GM18907 (cell line): ENCODE data around the gene SHROOM2.

Experiments used
- ATAC-seq: cut with Tn5 transposase; IDR thresholded peaks from one replicate; pipeline ENCODE4 v1.9.1; 2021; ENCODE audit warnings: mild to moderate bottlenecking, moderate library complexity; ENCODE audit not compliant: unreplicated experiment

The SHROOM2 gene

DNA sequence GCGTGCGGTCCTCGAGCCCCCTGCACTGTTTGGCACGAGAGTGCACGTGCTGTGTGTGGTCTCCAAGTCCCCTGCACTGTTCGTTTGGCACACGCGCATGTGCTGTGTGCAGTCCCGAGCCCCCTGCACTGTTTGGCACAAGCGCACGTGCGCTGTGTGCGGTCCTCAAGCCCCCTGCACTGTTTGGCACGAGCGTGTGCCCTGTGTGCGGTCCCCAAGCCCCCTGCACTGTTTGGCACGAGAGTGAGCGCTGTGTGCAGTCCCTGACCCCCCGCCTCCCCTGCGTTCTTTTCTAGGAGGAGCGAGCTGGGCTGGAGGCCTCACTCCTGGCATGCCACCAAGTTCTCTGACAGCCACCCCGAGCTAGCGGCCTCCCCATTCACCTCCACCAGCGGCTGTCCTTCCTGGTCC lies 104.5 kb downstream of the SHROOM2 start:
- no peak for ATAC-seq

DNA sequence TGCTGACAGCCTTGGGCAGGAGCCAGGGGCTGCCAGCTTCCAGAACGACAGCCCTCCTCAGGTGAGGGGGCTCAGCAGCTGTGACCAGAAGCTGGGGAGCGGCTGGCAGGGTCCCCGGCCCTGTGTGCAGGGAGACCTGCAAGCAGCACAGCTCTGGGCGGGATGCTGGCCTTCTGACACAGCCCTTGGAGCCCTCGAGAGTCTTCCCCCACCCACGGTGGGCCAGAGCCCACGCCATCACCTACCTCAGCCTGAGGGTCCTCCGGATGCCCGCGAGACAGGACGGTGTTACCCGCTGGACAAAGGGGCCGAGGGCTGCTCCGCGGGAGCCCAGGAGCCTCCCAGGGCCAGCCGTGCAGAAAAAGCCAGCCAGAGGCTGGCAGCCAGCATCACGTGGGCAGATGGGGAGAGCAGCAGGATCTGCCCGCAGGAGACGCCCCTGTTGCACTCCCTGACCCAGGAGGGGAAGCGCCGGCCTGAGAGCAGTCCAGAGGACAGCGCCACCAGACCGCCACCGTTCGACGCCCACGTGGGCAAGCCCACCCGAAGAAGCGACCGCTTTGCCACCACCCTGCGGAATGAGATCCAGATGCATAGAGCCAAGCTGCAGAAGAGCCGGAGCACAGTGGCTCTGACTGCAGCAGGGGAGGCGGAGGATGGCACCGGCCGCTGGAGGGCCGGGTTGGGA lies 109.1 kb downstream of the SHROOM2 start:
- no peak for ATAC-seq

- no peak for ATAC-seq
Measured at GRCh38 chrX:9897761-9898161, 111.5 kb downstream of the SHROOM2 start.

- ATAC-seq: no peak
Measured at GRCh38 chrX:9899640-9900111, 113.4 kb downstream of the SHROOM2 start.

DNA sequence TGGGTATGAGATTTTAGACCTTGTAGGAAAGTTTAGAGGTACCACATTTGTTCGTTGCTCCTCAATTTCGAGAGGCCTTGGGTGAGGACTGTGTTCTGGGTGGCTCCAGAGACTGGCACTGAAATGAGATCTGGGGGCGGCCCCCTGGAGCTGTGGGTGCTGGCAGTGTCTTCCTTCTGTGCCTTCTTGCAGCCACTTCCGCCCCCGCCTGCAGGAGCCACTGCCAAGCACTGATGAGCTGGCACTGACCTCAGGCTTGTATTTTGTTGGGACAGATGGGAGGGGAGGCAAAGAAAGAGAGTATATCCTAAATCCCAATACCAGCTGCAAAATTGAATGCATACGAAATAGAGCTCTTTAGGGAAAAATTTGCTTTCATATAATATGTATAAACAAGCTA lies 116.4 kb downstream of the SHROOM2 start:
- ATAC-seq: no peak

DNA sequence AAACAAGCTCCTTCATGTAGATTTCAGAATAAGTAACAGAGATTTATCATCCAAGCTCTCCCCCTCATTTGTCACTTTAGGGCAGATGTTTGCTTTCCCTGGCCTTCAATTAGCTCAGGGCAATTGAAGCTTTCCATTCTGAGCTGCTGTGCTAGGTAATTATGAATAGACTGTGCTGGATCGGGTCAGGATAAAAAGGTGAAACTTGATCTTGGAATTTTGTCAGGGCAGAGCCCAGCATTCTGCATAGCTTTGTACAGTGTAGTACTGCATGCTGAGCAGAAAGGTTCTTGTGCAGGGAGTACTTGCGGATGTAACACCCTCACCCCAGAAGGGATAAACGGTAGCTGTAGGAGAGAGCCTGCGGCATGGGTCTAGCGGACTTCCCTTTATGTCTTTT lies 116.9 kb downstream of the SHROOM2 start:
- ATAC-seq: no peak

DNA sequence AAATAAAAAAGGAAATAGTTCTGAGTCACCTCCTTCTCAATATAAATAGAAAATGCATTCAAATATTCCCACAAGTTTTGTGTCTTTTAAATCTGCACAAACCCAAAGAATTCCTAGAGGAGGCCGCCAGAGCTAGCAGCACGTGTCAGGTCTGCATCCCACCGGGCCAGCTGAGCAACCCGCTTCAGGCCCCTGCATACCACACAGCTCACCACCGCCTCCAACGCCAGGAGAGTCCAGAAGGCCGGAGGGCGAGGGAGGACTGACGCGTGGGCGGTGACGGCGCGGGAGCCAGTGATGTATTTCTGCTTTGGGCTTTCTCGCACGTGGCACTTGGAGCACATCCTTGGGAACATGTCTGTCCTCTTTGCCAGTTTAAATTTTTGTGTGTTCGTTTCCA lies 119.1 kb downstream of the SHROOM2 start:
- no peak for ATAC-seq

DNA sequence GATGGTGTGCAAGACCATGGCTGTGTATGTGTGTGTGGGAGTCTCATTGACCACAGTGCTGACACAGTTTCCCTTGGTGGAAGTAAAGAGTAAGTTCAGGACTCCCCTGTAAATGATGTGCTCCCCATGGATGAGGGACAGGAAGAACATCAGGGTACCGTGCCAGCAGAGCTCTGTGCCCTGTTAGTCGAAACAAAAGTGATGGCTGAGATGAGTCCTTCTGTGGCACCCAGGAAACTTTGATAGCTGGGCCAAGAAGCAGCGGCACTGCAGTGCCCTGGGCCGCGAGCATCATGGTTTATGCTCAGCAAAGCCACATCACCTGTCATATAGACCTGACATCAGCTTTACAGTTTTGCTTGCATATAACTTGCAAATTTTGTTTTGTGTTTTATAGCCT lies 119.5 kb downstream of the SHROOM2 start:
- ATAC-seq: no peak

DNA sequence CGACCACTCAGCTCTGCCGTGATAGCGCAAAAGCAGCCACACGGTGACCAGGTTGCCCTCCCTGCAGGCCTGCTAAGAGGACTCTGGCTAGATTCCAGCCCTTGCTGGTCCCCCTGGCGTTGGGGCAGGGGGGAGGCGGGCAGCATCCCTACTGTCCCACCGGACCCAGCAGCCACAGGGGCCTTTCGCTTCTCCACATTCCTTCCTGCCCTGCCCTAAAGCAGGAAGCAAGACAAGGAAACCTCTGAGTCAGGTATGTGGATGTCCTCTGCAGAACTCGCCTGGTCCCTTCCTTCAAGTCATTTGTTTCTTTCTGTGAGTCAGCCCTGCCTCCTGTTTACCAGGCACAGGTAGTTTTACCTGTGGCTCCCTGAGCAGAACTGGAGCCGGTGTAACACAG lies 120.7 kb downstream of the SHROOM2 start:
- no peak for ATAC-seq

GRCh38 chrX:9907645-9908387 lies 121.6 kb downstream of the SHROOM2 start:
- no peak for ATAC-seq

DNA sequence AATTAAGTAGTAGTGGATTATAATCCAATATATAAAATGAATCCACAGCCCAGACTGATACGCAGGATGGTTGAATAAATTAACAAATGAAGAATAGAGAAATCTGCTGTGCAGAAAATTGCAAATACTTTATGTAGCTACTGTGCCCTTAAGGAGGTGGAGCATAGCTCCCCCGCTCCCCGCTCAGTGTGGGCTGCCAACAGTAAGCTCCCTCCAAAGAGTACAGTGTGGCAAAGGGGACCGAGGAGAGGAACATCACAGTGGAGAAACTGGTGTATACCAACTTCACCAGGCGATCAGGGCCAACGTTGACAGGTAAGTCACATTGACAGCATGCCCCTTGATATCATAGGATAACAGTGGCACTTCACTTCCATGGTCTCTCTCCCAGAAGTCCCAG lies 123.0 kb downstream of the SHROOM2 start:
- no peak for ATAC-seq

DNA sequence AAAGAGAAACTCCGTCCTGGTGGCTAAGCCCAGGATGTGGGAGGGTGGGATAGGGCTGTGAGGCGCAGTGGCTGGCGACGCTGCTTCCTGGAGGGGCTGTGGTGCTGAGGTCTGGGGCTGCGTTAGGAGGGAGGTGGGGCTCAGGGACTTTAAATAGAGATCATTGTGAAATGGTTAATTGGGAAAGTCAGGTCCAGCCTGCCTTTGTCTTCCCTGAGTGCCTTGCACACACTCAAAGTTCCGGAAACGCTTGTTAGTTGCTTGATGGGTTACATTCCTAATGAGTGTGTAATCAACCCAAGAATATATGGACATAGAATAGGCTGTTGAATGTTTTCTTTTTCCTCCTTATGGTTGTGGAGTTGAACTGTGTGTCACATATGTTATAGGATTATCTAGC lies 125.3 kb downstream of the SHROOM2 start:
- ATAC-seq: no peak

DNA sequence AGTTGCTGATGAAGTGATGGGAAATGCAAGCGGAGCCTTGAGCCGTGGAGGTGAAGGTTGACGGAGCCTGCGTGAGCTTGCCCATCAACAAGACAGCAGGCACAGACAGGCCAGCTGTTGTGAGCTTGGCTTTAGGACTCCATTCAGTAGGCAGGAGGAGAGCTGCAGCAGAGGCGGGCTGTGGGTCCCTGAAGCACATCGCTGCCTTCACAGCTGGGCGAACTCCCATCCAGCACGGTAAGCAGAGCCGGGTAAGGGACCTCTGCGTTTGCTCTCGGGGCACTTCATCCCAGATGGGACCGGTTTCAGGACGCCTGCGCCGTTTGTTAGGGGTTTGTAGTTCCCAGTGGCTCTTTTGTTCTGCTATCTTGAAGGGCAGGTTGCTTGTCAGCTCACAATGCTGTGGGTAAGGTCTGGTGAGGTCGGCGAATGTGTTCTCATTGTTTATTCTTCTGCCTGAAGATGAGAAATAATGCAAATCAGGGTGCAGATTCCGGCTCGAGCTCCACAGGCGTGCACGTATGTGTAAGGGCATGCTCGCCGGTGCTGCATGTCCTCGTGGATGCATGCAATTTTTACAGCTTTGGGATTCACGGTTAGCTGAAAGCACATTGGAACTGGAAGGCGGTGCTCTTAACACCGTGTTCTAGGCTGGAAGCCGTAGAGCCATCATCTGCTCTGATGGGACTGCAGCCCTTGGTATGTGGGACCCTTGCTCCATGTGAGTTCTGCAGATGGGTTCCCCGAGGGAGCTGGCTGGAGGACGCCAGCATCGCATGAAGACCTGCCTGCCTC lies 126.3 kb downstream of the SHROOM2 start:
- no peak for ATAC-seq

DNA sequence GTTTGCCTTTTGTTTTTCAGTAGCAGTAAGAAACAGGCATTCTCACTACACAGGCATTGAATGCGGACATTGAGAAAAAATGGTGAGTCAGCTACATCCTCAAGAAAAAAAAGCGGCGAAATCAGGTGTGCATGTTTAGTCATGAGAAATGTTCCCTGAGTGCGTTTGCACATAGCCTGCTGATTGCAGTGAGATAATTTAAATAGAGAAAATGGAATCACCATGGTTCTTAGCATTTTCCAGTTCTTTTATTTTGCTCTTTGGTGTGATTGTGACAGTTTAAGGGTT lies 126.9 kb downstream of the SHROOM2 start:
- no peak for ATAC-seq

GRCh38 chrX:9917861-9918260 lies 131.6 kb downstream of the SHROOM2 start:
- no peak for ATAC-seq

DNA sequence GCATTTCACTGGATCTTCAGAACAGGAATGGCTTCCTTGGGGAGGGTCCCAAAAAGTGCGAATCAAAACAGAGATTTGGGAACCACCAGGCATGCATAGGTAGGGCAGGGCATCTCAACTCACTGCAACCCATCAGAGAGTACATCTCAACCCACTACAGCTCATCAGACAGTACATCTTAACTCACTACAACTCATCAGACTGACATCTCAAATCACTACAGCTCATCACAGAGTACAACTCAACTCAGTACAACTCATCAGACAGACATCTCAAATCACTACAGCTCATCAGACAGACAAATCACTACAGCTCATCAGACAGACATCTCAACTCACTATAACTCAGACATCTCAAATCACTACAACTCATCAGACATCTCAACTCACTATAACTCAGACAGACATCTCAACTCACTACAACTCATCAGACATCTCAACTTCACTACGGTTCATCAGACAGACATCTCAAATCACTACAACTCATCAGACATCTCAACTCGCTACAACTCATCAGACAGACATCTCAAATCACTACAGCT lies 133.5 kb downstream of the SHROOM2 start:
- ATAC-seq: no peak

DNA sequence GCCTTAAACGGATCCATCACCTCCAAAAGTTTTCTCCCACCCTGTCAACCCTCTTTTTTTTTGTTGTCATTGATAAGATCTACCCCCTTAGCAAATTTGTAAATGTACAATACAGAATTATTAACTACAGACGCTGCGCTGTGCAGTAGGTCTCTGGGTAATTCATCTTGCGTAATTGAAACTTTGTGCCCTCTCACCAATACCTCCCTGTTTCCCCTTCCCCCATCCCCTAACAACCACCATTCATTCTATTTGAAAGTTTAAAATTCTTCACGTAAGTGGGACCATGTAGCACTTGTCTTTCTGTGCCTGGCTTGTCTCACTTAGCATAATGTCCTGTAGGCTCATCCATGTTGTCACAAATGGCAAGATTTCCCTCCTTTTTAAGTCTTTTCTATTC lies 135.2 kb downstream of the SHROOM2 start:
- no peak for ATAC-seq

- ATAC-seq: no peak
Measured at GRCh38 chrX:9923357-9923756, 137.1 kb downstream of the SHROOM2 start.

DNA sequence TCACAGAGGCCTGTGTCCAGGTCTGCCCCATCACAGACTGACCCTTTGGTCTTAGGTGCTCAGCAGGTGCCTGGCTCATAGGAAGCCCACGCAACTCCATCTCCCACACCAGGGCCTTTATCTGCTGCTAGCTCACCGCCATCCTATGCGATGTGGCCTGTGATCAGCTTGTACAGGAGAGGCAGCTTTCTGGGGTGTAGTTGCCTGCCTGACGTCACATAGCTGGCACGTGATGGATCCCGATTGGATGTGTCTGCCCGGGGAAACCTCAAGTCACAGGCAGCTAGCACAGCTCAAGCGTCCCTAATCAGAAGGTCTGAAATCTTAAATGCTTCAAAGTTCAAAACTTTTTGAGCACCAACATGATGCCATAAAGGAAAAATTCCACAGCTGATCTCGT lies 139.8 kb downstream of the SHROOM2 start:
- no peak for ATAC-seq

DNA sequence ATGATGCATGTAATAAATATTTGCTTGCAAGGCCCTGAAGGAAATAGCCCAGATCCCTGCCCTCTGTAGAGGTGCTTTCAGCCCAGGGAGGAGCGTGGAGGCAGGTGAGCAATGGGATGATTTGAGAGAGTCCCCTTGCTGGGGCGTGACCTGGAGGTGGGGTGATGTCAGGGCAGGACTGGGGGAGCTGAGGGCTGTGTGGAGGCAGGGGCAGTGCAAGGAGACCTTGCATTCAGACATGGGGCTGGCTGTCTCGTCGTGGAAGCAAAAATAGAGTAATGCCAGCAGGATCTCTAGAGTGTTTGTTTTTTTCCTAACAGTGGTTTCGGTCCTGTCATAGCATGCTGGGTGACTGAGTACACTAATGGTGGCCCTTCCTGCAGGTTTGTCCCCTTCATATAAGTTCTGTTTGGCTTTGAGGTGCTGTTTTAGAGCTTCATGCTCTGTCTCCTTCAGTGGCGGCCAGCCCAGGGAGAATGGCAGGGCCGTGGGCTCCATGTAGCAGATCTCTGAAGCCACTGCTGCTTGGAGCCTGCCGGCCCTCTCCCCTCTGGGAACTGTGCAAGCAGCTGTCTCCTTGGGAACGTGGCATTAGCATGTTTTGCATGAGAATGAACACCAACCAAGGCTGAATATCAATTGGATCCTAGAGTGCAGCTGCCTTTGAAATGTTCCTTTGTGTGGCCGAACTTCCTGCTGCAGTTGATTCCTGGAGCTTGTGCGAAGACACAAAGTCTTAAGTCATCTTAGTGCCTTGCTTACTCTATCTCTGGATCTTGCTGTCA lies 141.7 kb downstream of the SHROOM2 start:
- no peak for ATAC-seq

DNA sequence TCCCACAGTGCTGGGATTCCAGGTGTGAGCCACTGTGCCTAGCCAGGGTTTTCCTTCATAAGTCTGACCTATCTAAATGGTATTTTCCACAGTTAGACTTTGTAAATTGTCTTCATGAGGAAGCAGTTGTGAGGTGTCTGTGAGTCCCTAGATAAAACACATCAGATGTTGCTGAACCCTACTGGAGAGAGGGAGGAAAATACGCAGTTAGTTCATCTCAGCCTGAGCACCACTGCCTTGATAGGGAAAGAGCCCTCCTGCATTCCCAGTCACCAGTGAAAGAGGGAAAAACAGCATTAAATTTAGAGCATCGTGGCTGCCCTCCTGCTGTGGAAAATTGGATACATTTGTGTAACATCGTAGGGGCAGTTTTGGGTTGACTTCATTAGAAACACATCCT lies 149.2 kb downstream of the SHROOM2 start:
- ATAC-seq: no peak
